Vagina (tissue), 2 donors: Measurements from ENCODE around the gene YES1. TPM values are rescaled to one million over a fixed set of nuclear protein-coding genes. Genes with fewer than 3 reads are reported as not detected.

Experiments
- DNase-seq, 2 donors: peaks; one replicate each; pipeline ENCODE4 v3.0.0-alpha.2; 2017; ENCODE audit errors: extremely low spot score in 2 of 2
- H3K27ac ChIP-seq: fragments of 200-600 bp; sonication (generic); one replicate; pipeline ENCODE4 v1.5.1; 2019
- H3K27me3 ChIP-seq: fragments of 200-600 bp; sonication (generic); one replicate; pipeline ENCODE4 v1.5.1; 2019
- H3K36me3 ChIP-seq, 2 donors: fragments of 200-600 bp; sonication (generic); one replicate each; pipeline ENCODE4 v1.5.1; 2017 to 2019
- H3K4me1 ChIP-seq: fragments of 200-600 bp; sonication (generic); one replicate; pipeline ENCODE4 v1.5.1; 2019
- H3K4me3 ChIP-seq, 2 donors: fragments of 200-600 bp; sonication (generic); 1 replicate in 1 of 2; 2 replicates in 1 of 2; pipeline ENCODE4 v1.5.1; 2016 to 2019
- H3K9me3 ChIP-seq: fragments of 200-600 bp; sonication (generic); one replicate; pipeline ENCODE4 v1.5.1; 2019
- CTCF ChIP-seq, 3 experiments: fragments of 450-650 bp in 2 of 3; fragments of 200-600 bp in 1 of 3; sonication (generic) in 1 of 3; IDR thresholded peaks; one replicate each; pipeline ENCODE4 v1.5.1; 2017 to 2019; ENCODE audit warnings: antibody characterized with exemption in 3 of 3, mild to moderate bottlenecking in 2 of 3, moderate library complexity in 2 of 3
- POLR2A ChIP-seq, 2 donors: fragments of 450-650 bp; IDR thresholded peaks; one replicate each; pipeline ENCODE4 v1.6.1; 2017; ENCODE audit warnings: antibody characterized with exemption in 2 of 2, mild to moderate bottlenecking in 2 of 2, moderate library complexity in 2 of 2
- POLR2AphosphoS5 ChIP-seq, 2 donors: sonication (generic); formaldehyde crosslinking; IDR thresholded peaks; one replicate each; pipeline ENCODE4 v1.9.0; 2017; ENCODE audit warnings: antibody characterized with exemption in 2 of 2, mild to moderate bottlenecking in 2 of 2, low read depth in 1 of 2; ENCODE audit not compliant: insufficient read depth in 1 of 2
- intact Hi-C: fragments of 100-400 bp; cut with DNase I; formaldehyde crosslinking; loops from one replicate; pipeline ENCODE4 v1.15.1; 2023
- total RNA-seq: library from RNA; depleted of rRNA; stranded (reverse); fragments of >200 nt; gene quantifications from one replicate; pipeline ENCODE4 v1.2.3, GENCODE V29; 2016

Gene YES1
- total RNA-seq, 1 donor from 2014 or later = 92.1 TPM

- TF ChIP-seq POLR2AphosphoS5 (IDR thresholded peaks at IDR 0.05; ENCODE audit: insufficient read depth in 1 of 2, low read depth in 1 of 2) (no peak), CTCF (IDR thresholded peaks at IDR 0.05) (no peak), POLR2A (IDR thresholded peaks at IDR 0.05) (no peak)
- Histone ChIP-seq H3K4me3 (no peak overlapping the region), H3K36me3 (no peaks in the 10 kb centered on the region), H3K27ac (no peak overlapping the region), H3K4me1 (no peaks in the 10 kb centered on the region), H3K9me3 (no peaks in the 10 kb centered on the region), H3K27me3 (no peaks in the 10 kb centered on the region)
- DNase-seq = no peak
- intact Hi-C loops = no loop called here
Observed at GRCh38 chr18:825891-826585, 14.0 kb upstream of the YES1 start.

- no peak overlapping the region for H3K27ac ChIP-seq
- H3K36me3 ChIP-seq = no peaks in the 10 kb centered on the region
- no peaks in the 10 kb centered on the region for H3K9me3 ChIP-seq
- H3K4me1 ChIP-seq = no peaks in the 10 kb centered on the region
- H3K27me3 ChIP-seq = no peaks in the 10 kb centered on the region
- DNase-seq = no peak
- intact Hi-C loops = no loop called here
- no peak for TF ChIP-seq POLR2A (IDR thresholded peaks at IDR 0.05)
- TF ChIP-seq POLR2AphosphoS5 (IDR thresholded peaks at IDR 0.05; ENCODE audit: insufficient read depth in 1 of 2, low read depth in 1 of 2) = no peak
- TF ChIP-seq CTCF (IDR thresholded peaks at IDR 0.05) = no peak
- no peak overlapping the region for H3K4me3 ChIP-seq
Observed at GRCh38 chr18:824179-824578, 12.1 kb upstream of the YES1 start.

- intact Hi-C loops = no loop called here
- DNase-seq = no peak
- H3K4me3 ChIP-seq = no peak overlapping the region
Observed at GRCh38 chr18:820591-821165, 8.6 kb upstream of the YES1 start.

GRCh38 chr18:816869-817268 lies 4.8 kb upstream of the YES1 start:
- H3K27ac ChIP-seq = no peak overlapping the region
- no peak for TF ChIP-seq POLR2A (IDR thresholded peaks at IDR 0.05)
- no peak for TF ChIP-seq CTCF (IDR thresholded peaks at IDR 0.05)
- no peak for TF ChIP-seq POLR2AphosphoS5 (IDR thresholded peaks at IDR 0.05; ENCODE audit: insufficient read depth in 1 of 2, low read depth in 1 of 2)
- intact Hi-C loops = no loop called here
- H3K4me1 ChIP-seq = no peaks in the 10 kb centered on the region
- DNase-seq = no peak
- no peak overlapping the region for H3K4me3 ChIP-seq
- no peaks in the 10 kb centered on the region for H3K27me3 ChIP-seq
- H3K36me3 ChIP-seq = no peaks in the 10 kb centered on the region
- no peaks in the 10 kb centered on the region for H3K9me3 ChIP-seq

More at GRCh38 chr18:820591-821165, 8.6 kb upstream of the YES1 start:
- Histone ChIP-seq H3K36me3 (no peaks in the 10 kb centered on the region), H3K9me3 (no peaks in the 10 kb centered on the region), H3K4me1 (no peaks in the 10 kb centered on the region), H3K27me3 (no peaks in the 10 kb centered on the region), H3K27ac (no peak overlapping the region)
- TF ChIP-seq CTCF (IDR thresholded peaks at IDR 0.05) = no peak
- TF ChIP-seq POLR2AphosphoS5 (IDR thresholded peaks at IDR 0.05; ENCODE audit: insufficient read depth in 1 of 2, low read depth in 1 of 2) = no peak
- no peak for TF ChIP-seq POLR2A (IDR thresholded peaks at IDR 0.05)

- no peaks in the 10 kb centered on the region for H3K27me3 ChIP-seq
- no peak for TF ChIP-seq POLR2AphosphoS5 (IDR thresholded peaks at IDR 0.05; ENCODE audit: insufficient read depth in 1 of 2, low read depth in 1 of 2)
- no peak for TF ChIP-seq POLR2A (IDR thresholded peaks at IDR 0.05)
- TF ChIP-seq CTCF (IDR thresholded peaks at IDR 0.05) = no peak
- intact Hi-C loops = no loop called here
- no peaks in the 10 kb centered on the region for H3K36me3 ChIP-seq
- no peak overlapping the region for H3K4me3 ChIP-seq
- H3K9me3 ChIP-seq = no peaks in the 10 kb centered on the region
- no peak overlapping the region for H3K27ac ChIP-seq
- H3K4me1 ChIP-seq = no peaks in the 10 kb centered on the region
- no peak for DNase-seq
Observed at GRCh38 chr18:816088-816653, 4.1 kb upstream of the YES1 start.
